Left renal cortex interstitium (tissue), 4 donors: ENCODE data around the gene MAPKAP1. TPM values are rescaled to one million over a fixed set of nuclear protein-coding genes. Genes with fewer than 3 reads are reported as not detected.

Experiments
- DNase-seq, 4 donors: peaks; one replicate each; pipeline ENCODE4 v3.0.0-alpha.2; 2013; ENCODE audit warnings: low read depth in 4 of 4, low spot score in 2 of 4, missing footprints in 1 of 4
- polyA plus RNA-seq, 4 donors: library from polyadenylated mRNA; unstranded; fragments of 120-200 nt; gene quantifications; one replicate each; pipeline ENCODE4 v1.2.1, GENCODE V29; 2013; ENCODE audit not compliant: insufficient read length in 4 of 4

The MAPKAP1 gene
- polyA plus RNA-seq, 4 donors = 59.0 to 82.9 (median 76.7) TPM

DNA sequence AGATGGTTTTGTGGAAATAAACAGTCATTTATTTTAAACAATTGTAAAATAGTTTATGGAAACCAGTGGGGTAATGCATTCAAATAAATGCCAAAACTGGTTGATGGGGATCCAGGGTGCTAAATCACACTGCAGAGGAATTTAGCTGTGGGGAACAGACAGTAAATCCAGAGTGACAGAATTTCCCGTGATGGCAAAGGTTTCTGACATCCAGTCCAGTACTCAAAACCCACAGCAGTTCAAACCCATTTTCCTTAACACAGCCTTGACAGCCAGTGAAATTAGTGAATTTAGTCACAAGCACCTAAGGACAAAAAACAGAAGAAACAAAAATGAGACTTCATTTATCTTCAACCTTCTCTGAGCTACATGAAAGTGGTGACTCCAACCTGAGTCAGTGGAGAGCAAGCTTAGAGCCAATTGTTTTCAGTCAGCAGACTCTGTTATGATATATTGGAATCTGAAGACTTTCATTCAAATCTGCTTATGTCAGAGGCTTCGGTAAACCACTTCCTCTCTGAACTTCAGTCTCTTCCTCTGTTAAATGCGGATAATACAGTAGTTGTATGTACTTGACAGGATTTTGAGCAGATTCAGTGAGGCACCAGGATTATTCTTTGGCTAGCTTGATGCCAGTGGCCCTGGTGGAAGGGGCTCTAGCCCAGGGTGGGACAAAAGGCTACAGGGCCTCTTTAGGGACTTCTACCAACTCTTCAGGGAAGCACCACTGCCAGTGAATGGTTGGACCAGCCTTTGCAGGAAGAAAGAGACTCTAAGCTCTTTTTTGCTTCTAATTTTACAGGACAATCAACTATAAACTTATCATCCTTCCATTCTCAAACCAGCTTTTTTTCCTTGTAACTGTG lies 185.3 kb downstream of the MAPKAP1 start:
- DNase-seq = no peak

- no peak for DNase-seq
Measured at GRCh38 chr9:125519734-125520133, 187.3 kb downstream of the MAPKAP1 start.

GRCh38 chr9:125517577-125517976 lies 189.4 kb downstream of the MAPKAP1 start:
- no peak for DNase-seq

DNA sequence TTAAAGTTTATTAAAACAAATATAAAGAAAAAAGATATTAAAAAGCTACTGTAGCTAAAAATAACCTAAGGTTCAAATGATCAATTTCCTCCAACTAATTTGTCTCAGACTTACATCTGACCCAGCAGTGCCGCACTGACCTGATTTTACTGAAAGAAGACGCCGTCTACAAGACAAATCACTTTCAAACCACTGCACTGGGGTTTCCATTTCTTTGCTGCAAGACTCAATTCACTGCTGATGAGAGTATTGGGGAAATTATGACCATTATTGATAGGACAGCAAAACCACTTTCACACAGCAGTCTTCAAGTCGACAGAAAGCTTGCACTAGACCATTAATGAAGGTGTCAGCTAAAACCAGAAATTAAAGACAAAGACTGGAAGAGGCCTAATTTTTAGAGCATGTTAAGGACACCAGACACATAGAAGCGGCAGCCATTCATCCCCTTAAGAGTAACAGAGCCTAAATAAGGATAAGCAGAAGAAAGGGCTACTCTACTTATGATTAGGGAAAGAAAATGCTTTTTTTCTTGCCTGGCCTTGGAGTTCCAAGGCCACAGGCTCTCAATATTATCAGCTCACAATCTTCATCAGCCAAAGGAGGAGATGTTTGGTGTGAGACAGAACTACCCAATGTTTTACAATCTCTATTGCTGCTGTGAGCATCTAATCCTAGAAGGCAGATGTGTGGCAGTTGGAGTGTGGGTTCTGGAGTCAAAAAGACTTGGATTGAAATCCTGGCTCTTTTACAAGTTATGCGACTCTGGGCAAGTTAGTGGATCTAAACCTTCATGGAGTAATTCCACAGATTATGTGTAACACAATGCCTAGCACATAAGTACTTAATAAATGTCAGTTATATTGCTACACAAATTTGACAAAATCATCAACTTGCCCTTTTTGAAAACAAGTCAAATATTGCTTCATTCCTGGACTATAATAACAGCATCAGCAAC lies 190.7 kb downstream of the MAPKAP1 start:
- no peak for DNase-seq

DNA sequence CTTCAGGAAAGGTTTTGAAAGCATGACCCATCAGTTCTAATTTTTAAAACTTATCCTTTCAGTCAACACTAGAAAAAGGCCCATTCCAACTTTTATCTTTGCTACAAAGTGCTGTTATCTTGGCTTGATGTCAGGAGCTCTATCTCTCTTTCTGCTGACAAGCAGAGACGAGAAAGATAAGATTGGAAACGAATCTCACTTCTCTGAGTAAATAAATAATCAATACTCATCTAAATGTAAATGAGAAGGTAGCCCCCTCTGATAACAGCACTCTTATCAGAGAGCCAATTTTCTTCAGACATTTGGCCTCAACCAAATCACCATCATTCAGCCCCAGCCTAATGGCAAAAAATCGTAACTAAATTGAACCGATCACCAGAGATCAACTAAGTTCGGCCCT lies 191.7 kb downstream of the MAPKAP1 start:
- no peak for DNase-seq

DNA sequence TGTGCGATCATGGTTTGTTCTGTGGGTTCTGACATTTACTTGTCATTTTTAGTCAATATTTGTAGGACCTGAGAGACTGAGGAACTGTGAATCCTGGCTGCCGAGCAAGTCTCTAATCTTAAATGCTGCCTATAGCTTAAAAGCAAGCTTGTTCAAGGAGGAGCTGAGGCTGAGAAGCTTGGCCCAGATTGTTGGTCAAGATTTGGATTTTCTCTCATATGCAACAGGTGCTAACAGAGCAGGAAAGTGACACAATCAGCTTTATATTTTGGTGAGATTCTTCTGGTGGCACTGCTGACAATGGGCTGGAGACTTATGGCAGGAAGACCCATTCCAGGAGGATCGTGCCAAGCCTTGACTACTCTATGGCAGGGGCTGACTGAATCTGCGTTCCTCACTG lies 192.5 kb downstream of the MAPKAP1 start:
- no peak for DNase-seq

DNA sequence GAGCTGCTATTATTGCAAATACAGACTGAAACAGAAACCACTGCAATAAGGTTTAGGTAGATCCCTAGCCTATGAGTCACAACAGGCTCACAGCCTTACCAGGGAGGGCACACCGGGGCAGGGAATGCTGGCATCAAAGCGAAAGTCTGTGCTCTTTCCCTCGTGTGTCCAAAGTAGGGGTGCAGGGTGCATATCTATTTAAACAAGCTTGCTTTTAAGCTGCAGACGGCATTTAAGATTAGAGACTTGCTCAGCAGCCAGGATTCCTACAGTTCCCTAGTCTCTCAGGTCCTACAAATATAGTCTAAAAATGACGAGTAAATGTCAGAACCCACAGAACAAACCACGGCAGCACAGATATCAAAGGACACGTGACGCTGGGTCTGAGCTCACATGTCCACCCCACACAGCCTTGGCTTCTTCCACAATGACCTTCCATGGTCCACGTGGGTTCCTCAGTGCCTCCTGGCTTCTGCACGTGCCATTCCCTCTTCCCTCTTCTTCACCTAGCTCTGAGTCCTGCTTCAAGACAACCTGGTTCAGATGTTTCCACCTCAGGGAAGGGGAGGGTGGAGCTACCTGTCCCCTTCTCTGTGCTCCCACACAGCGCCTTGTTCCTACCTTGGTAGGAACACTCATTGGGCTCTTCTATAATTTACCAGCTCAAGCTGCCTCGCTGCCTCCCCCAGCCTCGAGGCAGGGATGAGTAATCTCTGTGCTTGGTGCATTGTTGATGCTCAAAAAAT lies 193.2 kb downstream of the MAPKAP1 start:
- DNase-seq = no peak

GRCh38 chr9:125513303-125513667 lies 193.7 kb downstream of the MAPKAP1 start:
- no peak for DNase-seq

GRCh38 chr9:125511789-125512660 lies 195.0 kb downstream of the MAPKAP1 start:
- no peak for DNase-seq

GRCh38 chr9:125510980-125511379 lies 196.0 kb downstream of the MAPKAP1 start:
- DNase-seq = no peak

GRCh38 chr9:125509476-125509875 lies 197.5 kb downstream of the MAPKAP1 start:
- DNase-seq = no peak

- DNase-seq = no peak
Measured at GRCh38 chr9:125508249-125508648, 198.8 kb downstream of the MAPKAP1 start.

- no peak for DNase-seq
Measured at GRCh38 chr9:125507226-125507625, 199.8 kb downstream of the MAPKAP1 start.

- DNase-seq = no peak
Measured at GRCh38 chr9:125505988-125506438, 201.0 kb downstream of the MAPKAP1 start.

DNA sequence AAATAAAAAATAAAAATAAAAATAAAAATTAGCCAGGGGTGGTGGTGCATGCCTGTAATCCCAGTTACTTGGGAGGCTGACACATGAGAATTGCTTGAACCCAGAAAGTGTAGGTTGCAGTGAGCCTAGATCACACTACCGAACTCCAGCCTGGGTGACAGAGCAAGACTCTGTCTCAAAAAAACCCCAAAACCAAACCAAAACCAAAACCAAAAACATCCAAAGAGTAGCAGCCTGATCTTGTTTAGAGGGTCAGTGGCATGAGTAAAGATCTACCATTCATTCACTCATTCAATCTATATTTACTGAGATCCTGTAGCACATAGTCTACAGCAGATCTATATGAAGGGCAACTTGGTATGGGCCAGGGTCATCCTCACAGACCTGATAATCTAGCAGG lies 202.4 kb downstream of the MAPKAP1 start:
- no peak for DNase-seq

DNA sequence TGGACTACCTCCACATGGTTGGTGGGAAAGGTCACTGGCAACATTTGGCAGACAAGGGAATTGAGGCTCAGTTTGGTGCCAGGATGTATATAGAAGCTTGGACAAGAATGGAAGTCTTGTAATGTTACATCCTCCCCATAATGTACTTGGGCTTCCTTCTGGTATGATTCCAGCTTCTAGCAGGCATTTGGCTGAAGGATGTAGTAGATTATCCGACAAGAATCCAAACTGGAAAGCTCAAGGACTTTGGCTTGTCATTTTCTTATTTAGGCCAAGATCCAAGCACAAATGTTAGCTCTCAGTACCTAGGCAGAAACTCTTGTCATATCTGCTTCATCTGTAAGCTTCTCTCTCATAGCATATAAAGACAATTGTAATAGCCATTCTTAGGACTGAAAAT lies 209.1 kb downstream of the MAPKAP1 start:
- DNase-seq = no peak

DNA sequence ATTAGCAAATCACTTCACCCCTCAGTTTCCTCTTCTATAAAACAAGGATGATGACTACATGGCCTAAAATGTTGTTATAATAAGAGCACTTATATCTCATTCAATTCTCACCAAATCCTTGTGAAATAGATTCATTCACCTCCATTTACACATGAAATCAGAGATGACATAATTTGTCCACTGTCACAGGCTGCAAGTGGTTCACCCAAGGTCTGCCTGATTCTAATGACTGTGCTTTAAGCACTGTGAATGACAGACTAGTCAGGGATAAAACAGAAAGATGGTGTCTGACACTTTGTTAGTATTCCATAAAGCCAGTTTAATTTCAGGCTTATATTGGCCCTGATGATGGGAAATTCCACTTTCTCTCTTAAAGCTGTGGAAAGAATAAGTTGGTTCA lies 209.5 kb downstream of the MAPKAP1 start:
- no peak for DNase-seq

- no peak for DNase-seq
Measured at GRCh38 chr9:125496313-125496834, 210.6 kb downstream of the MAPKAP1 start.
